WTC11 (cell line): Measurements from ENCODE around the gene TEKTIP1. TPM values are rescaled to one million over a fixed set of nuclear protein-coding genes. Genes with fewer than 3 reads are reported as not detected.

ENCODE experiments used
- ATAC-seq: fragments of 200-7000 bp; cut with Tn5 transposase; 2 replicates; pipeline ENCODE4 v1.10.0; 2021; ENCODE audit warnings: mild to moderate bottlenecking, moderate library complexity
- CTCF ChIA-PET: fragments of 300-600 bp; sonication (Branson Sonifier 250); formaldehyde crosslinking; loops from one replicate; lab custom pipeline; 2021; ENCODE audit warnings: antibody characterized with exemption; lab: Charles Lee
- POLR2A ChIA-PET: fragments of 350-600 bp; sonication (Branson Sonifier 250); formaldehyde crosslinking; loops from one replicate; lab custom pipeline; 2021; ENCODE audit warnings: antibody characterized with exemption; lab: Charles Lee
- DNase-seq: peaks from one replicate; pipeline ENCODE4 v3.0.0; 2021; ENCODE audit warnings: low spot score
- H3K27ac Mint-ChIP-seq: 2 replicates; pipeline ENCODE4 v1.8.0; 2021; ENCODE audit warnings: mixed read lengths
- H3K27me3 Mint-ChIP-seq: 2 replicates; pipeline ENCODE4 v1.8.0; 2021; ENCODE audit warnings: low read depth, mild to moderate bottlenecking, moderate library complexity, mixed read lengths
- H3K36me3 Mint-ChIP-seq: 2 replicates; pipeline ENCODE4 v1.8.0; 2021; ENCODE audit warnings: mixed read lengths
- H3K4me1 Mint-ChIP-seq: 2 replicates; pipeline ENCODE4 v1.8.0; 2022; ENCODE audit warnings: mixed read lengths
- H3K4me3 Mint-ChIP-seq: 2 replicates; pipeline ENCODE4 v1.8.0; 2021; ENCODE audit warnings: mild to moderate bottlenecking, moderate library complexity, mixed read lengths
- H3K9me3 Mint-ChIP-seq: 2 replicates; pipeline ENCODE4 v1.8.0; 2021; ENCODE audit warnings: mixed read lengths
- ATF2 ChIP-seq: sonication (generic); formaldehyde crosslinking; IDR thresholded peaks from 2 replicates; pipeline ENCODE4 v1.8.1; 2022; ENCODE audit warnings: low read depth, missing genetic modification reagents, borderline replicate concordance
- ATF3 ChIP-seq: sonication (generic); formaldehyde crosslinking; conservative IDR thresholded peaks from 2 replicates; pipeline ENCODE4 v1.8.1; 2022; ENCODE audit warnings: mild to moderate bottlenecking, missing genetic modification reagents
- ATF6 ChIP-seq: sonication (generic); formaldehyde crosslinking; IDR thresholded peaks from 2 replicates; pipeline ENCODE4 v1.8.1; 2023; ENCODE audit warnings: mild to moderate bottlenecking, missing genetic modification reagents
- CREB1 ChIP-seq: sonication (generic); formaldehyde crosslinking; IDR thresholded peaks from 2 replicates; pipeline ENCODE4 v1.8.0; 2023; ENCODE audit warnings: mild to moderate bottlenecking, missing genetic modification reagents
- E2F1 ChIP-seq: sonication (generic); formaldehyde crosslinking; IDR thresholded peaks from 2 replicates; pipeline ENCODE4 v1.8.0; 2022; ENCODE audit warnings: mild to moderate bottlenecking, missing genetic modification reagents
- E2F5 ChIP-seq: sonication (generic); formaldehyde crosslinking; IDR thresholded peaks from 2 replicates; pipeline ENCODE4 v1.8.1; 2022; ENCODE audit warnings: mild to moderate bottlenecking, moderate library complexity, missing genetic modification reagents
- ESRRA ChIP-seq: sonication (generic); formaldehyde crosslinking; IDR thresholded peaks from 2 replicates; pipeline ENCODE4 v1.8.1; 2022; ENCODE audit warnings: mild to moderate bottlenecking, missing genetic modification reagents, borderline replicate concordance
- GRHL2 ChIP-seq: fragments of 250-450 bp; sonication (Bioruptor Pico); IDR thresholded peaks from 2 replicates; pipeline ENCODE4 v1.8.0; 2022; ENCODE audit warnings: mild to moderate bottlenecking, moderate library complexity; ENCODE audit not compliant: insufficient replicate concordance, severe bottlenecking
- JUN ChIP-seq: sonication (generic); formaldehyde crosslinking; IDR thresholded peaks from 2 replicates; pipeline ENCODE4 v1.8.0; 2023; ENCODE audit warnings: mild to moderate bottlenecking, missing genetic modification reagents
- KAT7 ChIP-seq: sonication (generic); formaldehyde crosslinking; IDR thresholded peaks from 2 replicates; pipeline ENCODE4 v1.8.1; 2023; ENCODE audit warnings: missing genetic modification reagents, mild to moderate bottlenecking, borderline replicate concordance
- SMAD3 ChIP-seq: sonication (generic); formaldehyde crosslinking; IDR thresholded peaks from 2 replicates; pipeline ENCODE4 v1.8.0; 2022; ENCODE audit warnings: missing genetic modification reagents, mild to moderate bottlenecking, borderline replicate concordance
- SP1 ChIP-seq: sonication (generic); formaldehyde crosslinking; conservative IDR thresholded peaks from 2 replicates; pipeline ENCODE4 v1.8.1; 2022; ENCODE audit warnings: missing genetic modification reagents
- ZNF121 ChIP-seq: sonication (generic); formaldehyde crosslinking; IDR thresholded peaks from 2 replicates; pipeline ENCODE4 v1.8.0; 2023; ENCODE audit warnings: missing genetic modification reagents
- ZNF232 ChIP-seq: sonication (generic); formaldehyde crosslinking; IDR thresholded peaks from 2 replicates; pipeline ENCODE4 v1.8.0; 2022; ENCODE audit warnings: mild to moderate bottlenecking, missing genetic modification reagents
- ZNF281 ChIP-seq: sonication (generic); formaldehyde crosslinking; IDR thresholded peaks from 2 replicates; pipeline ENCODE4 v1.8.0; 2023; ENCODE audit warnings: mild to moderate bottlenecking, missing genetic modification reagents
- ZNF317 ChIP-seq: sonication (generic); formaldehyde crosslinking; IDR thresholded peaks from 2 replicates; pipeline ENCODE4 v1.8.1; 2023; ENCODE audit warnings: low read depth, mild to moderate bottlenecking, moderate library complexity, missing genetic modification reagents, borderline replicate concordance
- ZNF532 ChIP-seq: fragments of 250-450 bp; sonication (Bioruptor Pico); IDR thresholded peaks from 2 replicates; pipeline ENCODE4 v1.9.0; 2021; ENCODE audit warnings: mild to moderate bottlenecking, borderline replicate concordance
- ZNF671 ChIP-seq: fragments of 250-450 bp; sonication (Bioruptor Pico); IDR thresholded peaks from 2 replicates; pipeline ENCODE4 v1.8.0; 2021; ENCODE audit warnings: mild to moderate bottlenecking
- total RNA-seq: library from RNA; stranded (reverse); gene quantifications from 3 replicates; pipeline ENCODE4 v1.2.3, GENCODE V29; 2021

TEKTIP1 gene
- total RNA-seq, 1 experiment from 2014 or later = 6.3 TPM

- no peaks in the 10 kb centered on the region for H3K27me3 Mint-ChIP-seq
- POLR2A ChIA-PET = no interaction called here
- H3K4me1 Mint-ChIP-seq = no peaks in the 10 kb centered on the region
- 0 out of 2 replicates have a peak, but pooled peaks cover 4% of the 10 kb centered on the region for H3K9me3 Mint-ChIP-seq
- ATAC-seq = no peak
- TF ChIP-seq ZNF281 (CRISPR knock-in tag) = no peak
- no peak for TF ChIP-seq JUN (CRISPR knock-in tag)
- TF ChIP-seq GRHL2 (CRISPR knock-in tag) = no peak
- TF ChIP-seq ATF2 = no peak
- no peak for TF ChIP-seq E2F5
- TF ChIP-seq ATF3 = no peak
- TF ChIP-seq ZNF121 (CRISPR knock-in tag) = peak; percentile 60; the same call in 1 of the 2 replicates
- no peak for TF ChIP-seq ATF6 (CRISPR knock-in tag)
- no peak for TF ChIP-seq CREB1 (CRISPR knock-in tag)
- no peak overlapping the region for H3K27ac Mint-ChIP-seq
- H3K4me3 Mint-ChIP-seq = no peak overlapping the region
- CTCF ChIA-PET = interaction anchor here (0.6 to 2.1 kb wide), 4 partner anchors 9 to 186 kb away, joined by 3 to 9 read pairs (median 3); no protein-coding TSS in a partner anchor
- no peak for DNase-seq
- peaks cover 17% of the 10 kb centered on the region for H3K36me3 Mint-ChIP-seq
These were observed 47.4 kb upstream of the TEKTIP1 start for GRCh38 chr19:3491396-3492119.

GRCh38 chr19:3492131-3492839 is 46.7 kb upstream of the TEKTIP1 start:
- Mint-ChIP-seq H3K4me3 (no peak overlapping the region), H3K36me3 (peaks cover 22% of the 10 kb centered on the region), H3K4me1 (no peaks in the 10 kb centered on the region), H3K9me3 (no peaks in the 10 kb centered on the region), H3K27ac (no peak overlapping the region), H3K27me3 (no peaks in the 10 kb centered on the region)
- DNase-seq (no peak), ATAC-seq (no peak)
- POLR2A ChIA-PET = no interaction called here
- CTCF ChIA-PET = interaction anchor here (1.4 kb wide), 1 partner anchor 11 kb away, joined by 3 read pairs; no protein-coding TSS in a partner anchor
- TF ChIP-seq SP1 (CRISPR knock-in tag) (no peak), ZNF232 (CRISPR knock-in tag) (no peak), SMAD3 (no peak), ZNF532 (no peak), E2F1 (CRISPR knock-in tag) (no peak), ZNF317 (no peak), ESRRA (CRISPR knock-in tag) (no peak), ZNF671 (CRISPR knock-in tag) (no peak), KAT7 (no peak)
